Osteocyte (in vitro differentiated cells): ENCODE measurements around the gene ATAT1. TPM values are rescaled to one million over a fixed set of nuclear protein-coding genes. Genes with fewer than 3 reads are reported as not detected.

ENCODE experiments used
- DNase-seq: peaks from one replicate; pipeline ENCODE4 v3.0.0; 2021; ENCODE audit warnings: mixed read lengths; ENCODE audit not compliant: unreplicated experiment; ENCODE audit errors: extremely low spot score
- H3K27ac Mint-ChIP-seq: one replicate; pipeline ENCODE4 v1.8.0; 2021; ENCODE audit warnings: mild to moderate bottlenecking, mixed read lengths; ENCODE audit not compliant: unreplicated experiment
- H3K27me3 Mint-ChIP-seq: one replicate; pipeline ENCODE4 v1.8.0; 2021; ENCODE audit warnings: mixed read lengths; ENCODE audit not compliant: unreplicated experiment
- H3K36me3 Mint-ChIP-seq: one replicate; pipeline ENCODE4 v1.8.0; 2021; ENCODE audit warnings: mixed read lengths; ENCODE audit not compliant: unreplicated experiment
- H3K4me1 Mint-ChIP-seq: one replicate; pipeline ENCODE4 v1.8.0; 2021; ENCODE audit warnings: mixed read lengths; ENCODE audit not compliant: unreplicated experiment
- H3K4me3 Mint-ChIP-seq: one replicate; pipeline ENCODE4 v1.8.0; 2021; ENCODE audit warnings: mild to moderate bottlenecking, moderate library complexity, mixed read lengths; ENCODE audit not compliant: unreplicated experiment
- H3K9me3 Mint-ChIP-seq: one replicate; pipeline ENCODE4 v1.8.0; 2021; ENCODE audit warnings: mixed read lengths; ENCODE audit not compliant: unreplicated experiment
- long read RNA-seq: library from polyadenylated mRNA; unstranded; transcript quantifications from one replicate; pipeline ENCODE4 v2.0.0, GENCODE V29; 2021
- total RNA-seq: library from RNA; stranded (reverse); gene quantifications from 2 replicates; pipeline ENCODE4 v1.2.1, GENCODE V29; 2021
- TF ChIP-seq, protein P1 (sequence below): fragments of 200-600 bp; sonication (generic); IDR thresholded peaks from 2 replicates; pipeline ENCODE4 v1.5.0; 2021; ENCODE audit warnings: antibody characterized with exemption, mild to moderate bottlenecking, moderate library complexity

ATAT1 gene
- 17.3 and 20.0 TPM in 2 replicates for total RNA-seq
- long read RNA-seq, transcript ATAT1-208 (12 exons, 1,195 nt): major isoform, 5 of 12 reads
- long read RNA-seq, partial matches to known transcripts: 1 of 12 reads
- long read RNA-seq, other reads (novel, unspliced or antisense): 5 of 12 reads

DNA sequence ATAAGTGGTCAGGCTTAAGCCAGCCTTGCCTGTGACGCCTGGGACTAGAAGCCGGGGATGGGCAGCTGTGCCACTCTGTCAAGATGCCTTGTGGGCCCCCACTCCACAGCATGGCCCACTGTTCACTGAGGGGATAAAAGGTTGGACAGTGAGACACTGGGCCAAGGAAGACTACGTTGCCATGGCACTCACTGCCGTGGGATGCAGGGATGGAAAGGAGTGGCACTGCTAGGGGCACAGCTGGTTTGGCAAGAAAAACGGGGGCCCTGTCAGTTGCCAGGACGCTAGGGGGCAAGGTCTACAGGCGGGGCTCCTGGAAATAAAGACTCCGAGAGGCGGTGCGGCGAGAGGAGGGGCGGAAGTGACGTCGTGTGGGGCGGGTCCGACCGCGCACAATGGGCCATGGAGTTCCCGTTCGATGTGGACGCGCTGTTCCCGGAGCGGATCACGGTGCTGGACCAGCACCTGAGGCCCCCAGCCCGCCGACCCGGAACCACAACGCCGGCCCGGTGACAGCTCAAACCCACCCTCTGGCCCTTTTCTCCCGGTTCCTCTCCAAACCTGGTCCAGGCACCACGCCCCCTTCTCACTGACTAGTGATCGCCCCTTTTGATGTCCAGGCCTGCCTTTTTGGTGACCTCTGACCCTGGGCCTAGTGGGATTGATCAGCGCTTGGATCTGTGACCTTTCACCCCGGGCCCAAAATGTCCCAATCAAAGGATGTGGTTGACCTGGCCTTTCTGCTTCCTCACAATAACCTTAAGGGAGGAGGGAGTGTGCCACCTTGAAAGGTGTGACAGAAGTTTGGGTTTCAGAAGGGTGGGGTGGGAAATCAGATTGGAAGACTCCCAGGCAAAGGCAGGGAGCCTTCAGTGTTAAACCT, at the start of gene ATAT1:
Gene ATAT1 (plus strand): TSS at position 391 of the 883 bp plus-strand sequence.
- H3K27ac Mint-ChIP-seq: peak within 1 kb of the TSS; percentile 95
- TF ChIP-seq, protein P1, sequence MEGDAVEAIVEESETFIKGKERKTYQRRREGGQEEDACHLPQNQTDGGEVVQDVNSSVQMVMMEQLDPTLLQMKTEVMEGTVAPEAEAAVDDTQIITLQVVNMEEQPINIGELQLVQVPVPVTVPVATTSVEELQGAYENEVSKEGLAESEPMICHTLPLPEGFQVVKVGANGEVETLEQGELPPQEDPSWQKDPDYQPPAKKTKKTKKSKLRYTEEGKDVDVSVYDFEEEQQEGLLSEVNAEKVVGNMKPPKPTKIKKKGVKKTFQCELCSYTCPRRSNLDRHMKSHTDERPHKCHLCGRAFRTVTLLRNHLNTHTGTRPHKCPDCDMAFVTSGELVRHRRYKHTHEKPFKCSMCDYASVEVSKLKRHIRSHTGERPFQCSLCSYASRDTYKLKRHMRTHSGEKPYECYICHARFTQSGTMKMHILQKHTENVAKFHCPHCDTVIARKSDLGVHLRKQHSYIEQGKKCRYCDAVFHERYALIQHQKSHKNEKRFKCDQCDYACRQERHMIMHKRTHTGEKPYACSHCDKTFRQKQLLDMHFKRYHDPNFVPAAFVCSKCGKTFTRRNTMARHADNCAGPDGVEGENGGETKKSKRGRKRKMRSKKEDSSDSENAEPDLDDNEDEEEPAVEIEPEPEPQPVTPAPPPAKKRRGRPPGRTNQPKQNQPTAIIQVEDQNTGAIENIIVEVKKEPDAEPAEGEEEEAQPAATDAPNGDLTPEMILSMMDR: peak; percentile 49
- peaks cover 15% of the 10 kb centered on the region for H3K4me1 Mint-ChIP-seq
- peak within 1 kb of the TSS; percentile 85 for H3K4me3 Mint-ChIP-seq
- no peaks in the 10 kb centered on the region for H3K9me3 Mint-ChIP-seq
- H3K27me3 Mint-ChIP-seq: no peaks in the 10 kb centered on the region
- peak; percentile 93 for DNase-seq
- H3K36me3 Mint-ChIP-seq: peaks cover 26% of the 10 kb centered on the region

DNA sequence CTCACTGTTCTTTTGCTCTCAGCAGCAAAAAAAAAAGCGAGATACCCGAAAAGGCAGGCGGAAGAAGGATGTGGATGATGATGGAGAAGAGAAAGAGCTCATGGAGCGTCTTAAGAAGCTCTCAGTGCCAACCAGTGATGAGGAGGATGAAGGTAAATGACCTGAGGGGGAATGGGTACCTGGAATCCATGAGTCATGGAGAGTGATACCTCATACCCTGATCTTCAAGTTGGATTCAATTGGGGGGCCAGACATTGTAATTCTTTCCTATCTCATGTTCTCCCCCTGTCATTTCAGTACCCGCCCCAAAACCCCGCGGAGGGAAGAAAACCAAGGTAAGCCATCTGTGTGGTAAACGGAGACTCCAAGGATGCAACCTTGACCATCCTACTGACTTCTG, 48.6 kb upstream of the ATAT1 start:
- Mint-ChIP-seq H3K4me1 (peaks cover 15% of the 10 kb centered on the region), H3K4me3 (no peak overlapping the region), H3K27me3 (no peaks in the 10 kb centered on the region), H3K27ac (no peak overlapping the region), H3K36me3 (peaks cover 53% of the 10 kb centered on the region), H3K9me3 (no peaks in the 10 kb centered on the region)
- TF ChIP-seq, protein P1: no peak
- no peak for DNase-seq

DNA sequence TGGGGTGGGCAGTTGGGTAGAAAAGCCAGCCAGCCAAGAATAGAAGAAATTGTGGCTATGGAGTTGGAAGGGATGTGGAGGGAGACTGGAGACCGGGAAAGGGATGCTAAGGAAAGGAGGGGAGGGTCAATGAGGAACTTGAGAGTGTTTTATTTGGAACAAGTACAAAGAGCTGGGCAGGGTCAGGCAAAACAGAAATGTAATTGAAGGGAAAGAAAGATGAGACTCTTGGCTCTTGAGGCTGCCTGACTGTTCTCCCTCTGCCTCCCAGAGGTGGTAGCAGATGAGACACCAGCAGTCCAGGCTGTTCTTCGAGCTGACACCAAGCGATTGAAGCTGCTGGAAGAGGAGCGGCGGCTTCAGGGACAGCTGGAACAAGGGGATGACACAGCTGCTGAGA, 42.8 kb upstream of the ATAT1 start:
- H3K27me3 Mint-ChIP-seq: no peaks in the 10 kb centered on the region
- no peaks in the 10 kb centered on the region for H3K4me1 Mint-ChIP-seq
- H3K36me3 Mint-ChIP-seq: peaks cover 65% of the 10 kb centered on the region
- TF ChIP-seq, protein P1: no peak
- H3K4me3 Mint-ChIP-seq: no peak overlapping the region
- H3K9me3 Mint-ChIP-seq: no peaks in the 10 kb centered on the region
- DNase-seq: no peak
- no peak overlapping the region for H3K27ac Mint-ChIP-seq

DNA sequence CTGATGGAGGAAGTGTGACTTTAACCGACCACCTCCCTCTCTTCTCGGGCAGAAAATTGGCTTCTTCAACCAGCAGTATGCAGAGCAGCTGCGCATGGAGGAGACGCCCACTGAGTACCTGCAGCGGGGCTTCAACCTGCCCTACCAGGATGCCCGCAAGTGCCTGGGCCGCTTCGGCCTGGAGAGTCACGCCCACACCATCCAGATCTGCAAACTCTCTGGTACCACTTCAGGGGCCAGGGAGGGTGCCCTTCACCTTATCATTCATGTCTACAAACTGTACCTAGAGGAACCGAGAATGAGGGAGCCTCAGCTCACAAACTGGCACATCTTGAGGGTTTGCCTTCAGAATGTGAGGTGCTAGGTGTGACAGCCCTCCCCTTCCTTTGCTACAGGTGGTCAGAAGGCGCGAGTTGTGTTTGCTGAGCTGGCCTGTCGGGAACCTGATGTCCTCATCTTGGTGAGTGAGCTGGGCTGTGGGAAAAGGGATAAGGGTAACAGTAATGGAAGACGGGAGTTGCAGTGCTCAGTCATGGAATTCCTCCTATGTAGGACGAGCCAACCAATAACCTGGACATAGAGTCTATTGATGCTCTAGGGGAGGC, 36.8 kb upstream of the ATAT1 start:
- H3K4me3 Mint-ChIP-seq: no peak overlapping the region
- H3K9me3 Mint-ChIP-seq: no peaks in the 10 kb centered on the region
- no peak overlapping the region for H3K27ac Mint-ChIP-seq
- TF ChIP-seq, protein P1: no peak
- peaks cover 46% of the 10 kb centered on the region for H3K36me3 Mint-ChIP-seq
- no peaks in the 10 kb centered on the region for H3K27me3 Mint-ChIP-seq
- no peak for DNase-seq
- H3K4me1 Mint-ChIP-seq: no peaks in the 10 kb centered on the region

DNA sequence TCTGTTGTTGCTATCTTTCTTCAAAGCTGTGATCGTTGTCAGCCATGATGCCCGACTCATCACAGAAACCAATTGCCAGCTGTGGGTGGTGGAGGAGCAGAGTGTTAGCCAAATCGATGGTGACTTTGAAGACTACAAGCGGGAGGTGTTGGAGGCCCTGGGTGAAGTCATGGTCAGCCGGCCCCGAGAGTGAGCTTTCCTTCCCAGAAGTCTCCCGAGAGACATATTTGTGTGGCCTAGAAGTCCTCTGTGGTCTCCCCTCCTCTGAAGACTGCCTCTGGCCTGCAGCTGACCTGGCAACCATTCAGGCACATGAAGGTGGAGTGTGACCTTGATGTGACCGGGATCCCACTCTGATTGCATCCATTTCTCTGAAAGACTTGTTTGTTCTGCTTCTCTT, 36.2 kb upstream of the ATAT1 start:
- no peaks in the 10 kb centered on the region for H3K27me3 Mint-ChIP-seq
- TF ChIP-seq, protein P1: no peak
- no peaks in the 10 kb centered on the region for H3K9me3 Mint-ChIP-seq
- H3K36me3 Mint-ChIP-seq: peaks cover 44% of the 10 kb centered on the region
- H3K27ac Mint-ChIP-seq: no peak overlapping the region
- no peak for DNase-seq
- no peaks in the 10 kb centered on the region for H3K4me1 Mint-ChIP-seq
- no peak overlapping the region for H3K4me3 Mint-ChIP-seq
